Gastroesophageal sphincter (tissue), 4 donors: ENCODE results near the gene PJVK. TPM values are rescaled to one million over a fixed set of nuclear protein-coding genes. Genes with fewer than 3 reads are reported as not detected.

ENCODE experiments used
- ATAC-seq: fragments of 150-250 bp; one replicate; pipeline ENCODE4 v1.9.1; 2016; ENCODE audit warnings: mild to moderate bottlenecking, moderate library complexity
- H3K27ac ChIP-seq, 4 donors: fragments of 200-600 bp; sonication (generic) in 3 of 4; 1 replicate in 3 of 4; 2 replicates in 1 of 4; pipeline ENCODE4 v1.5.1; 2016 to 2019
- H3K27me3 ChIP-seq: fragments of 200-600 bp; sonication (generic); one replicate; pipeline ENCODE4 v1.5.1; 2019
- H3K36me3 ChIP-seq, 2 donors: fragments of 200-600 bp; sonication (generic); one replicate each; pipeline ENCODE4 v1.5.1; 2019; ENCODE audit warnings: control low read depth in 1 of 2
- H3K4me1 ChIP-seq, 3 donors: fragments of 200-600 bp; sonication (generic); 1 replicate in 2 of 3; 2 replicates in 1 of 3; pipeline ENCODE4 v1.5.1; 2016 to 2019; ENCODE audit warnings: control low read depth in 2 of 3
- H3K4me3 ChIP-seq, 2 donors: fragments of 200-600 bp; sonication (generic); one replicate each; pipeline ENCODE4 v1.5.1; 2019; ENCODE audit warnings: mild to moderate bottlenecking in 1 of 2, moderate library complexity in 1 of 2
- H3K9me3 ChIP-seq, 3 donors: fragments of 200-600 bp; sonication (generic); one replicate each; pipeline ENCODE4 v1.5.1; 2017 to 2019; ENCODE audit warnings: control low read depth in 2 of 3
- EP300 ChIP-seq: sonication (generic); formaldehyde crosslinking; IDR thresholded peaks from one replicate; pipeline ENCODE4 v1.6.1; 2017; ENCODE audit warnings: antibody characterized with exemption, mild to moderate bottlenecking
- POLR2A ChIP-seq, 2 donors: fragments of 450-650 bp; IDR thresholded peaks; one replicate each; pipeline ENCODE4 v1.6.1; 2017; ENCODE audit warnings: antibody characterized with exemption in 2 of 2, mild to moderate bottlenecking in 2 of 2, moderate library complexity in 1 of 2
- POLR2AphosphoS5 ChIP-seq: sonication (generic); formaldehyde crosslinking; IDR thresholded peaks from one replicate; pipeline ENCODE4 v1.6.1; 2017; ENCODE audit warnings: antibody characterized with exemption
- WGBS, 2 donors: methylation state at CpG; one replicate each; pipeline ENCODE4 v1.1.5; 2018; ENCODE audit warnings: low coverage in 1 of 2; 5-methylcytosine and 5-hydroxymethylcytosine counted together
- total RNA-seq, 4 donors: library from RNA; depleted of rRNA; stranded (reverse); fragments of >200 nt; gene quantifications; one replicate each; pipeline ENCODE4 v1.1.0, GENCODE V29; 2016
- TF ChIP-seq, protein P1 (sequence below), 4 experiments: fragments of 200-600 bp in 2 of 4; fragments of 450-650 bp in 2 of 4; sonication (generic) in 1 of 4; IDR thresholded peaks; one replicate each; pipeline ENCODE4 v1.5.1; 2017 to 2019; ENCODE audit warnings: antibody characterized with exemption in 4 of 4, mild to moderate bottlenecking in 2 of 4, moderate library complexity in 2 of 4

PJVK gene
- total RNA-seq, 4 donors from 2014 or later, result 2.9 to 4.7 (median 3.9) TPM

DNA sequence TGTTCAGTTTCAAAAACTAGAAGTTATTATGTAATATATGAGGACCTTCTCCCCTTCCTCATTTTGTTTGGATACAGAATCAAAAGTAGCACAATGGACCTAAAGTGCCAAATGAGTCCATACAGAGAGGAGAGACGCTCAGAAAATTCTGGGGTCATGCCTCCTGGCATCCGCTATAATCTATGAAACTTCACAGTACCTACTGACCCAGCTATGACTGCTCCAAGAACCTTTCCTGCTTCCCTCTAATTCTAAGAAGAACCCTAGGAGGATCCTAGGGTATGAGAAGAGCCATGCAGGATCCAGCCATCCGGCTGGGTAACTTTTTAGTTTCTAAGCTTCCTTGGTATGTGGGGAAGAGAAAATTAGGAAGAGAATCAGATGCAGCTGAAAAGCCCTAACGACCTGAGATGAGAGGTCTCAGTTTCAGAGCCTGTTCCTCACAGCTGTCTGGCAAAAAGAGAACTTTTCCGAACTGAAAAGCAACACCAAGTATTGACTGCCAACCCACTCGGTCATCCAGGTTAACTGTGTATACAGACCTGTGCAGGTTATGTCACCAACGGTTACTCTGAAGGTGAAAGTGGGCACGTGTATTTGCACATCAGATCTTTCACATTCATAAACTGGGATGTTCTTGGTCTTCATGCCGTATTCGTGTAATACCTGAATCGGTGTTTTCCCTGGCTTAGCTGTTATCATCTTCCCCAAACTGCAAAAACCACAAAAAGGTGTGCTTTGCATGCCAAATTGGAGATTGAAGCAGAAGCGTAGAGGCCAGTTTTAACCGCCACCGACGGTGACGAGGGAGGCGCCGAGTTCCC is 1.3 kb upstream of the PJVK start:
- peak overlapping the region; percentile 48 to 64 for H3K4me3 ChIP-seq
- no peaks in the 10 kb centered on the region for H3K27me3 ChIP-seq
- no peak for ATAC-seq
- H3K27ac ChIP-seq, result peak overlapping the region; percentile 75 to 96 (median 95)
- WGBS, 2 donors, result 8 to 12% methylated on average over 8 to 17 of the region's 18 CpGs
- peaks cover 0 to 32% of the 10 kb centered on the region in 2 donors for H3K36me3 ChIP-seq
- H3K9me3 ChIP-seq, result no peaks in the 10 kb centered on the region
- TF ChIP-seq POLR2A (IDR thresholded peaks at IDR 0.05), result no peak
- no peak for TF ChIP-seq POLR2AphosphoS5
- TF ChIP-seq EP300, result no peak
- TF ChIP-seq, protein P1, sequence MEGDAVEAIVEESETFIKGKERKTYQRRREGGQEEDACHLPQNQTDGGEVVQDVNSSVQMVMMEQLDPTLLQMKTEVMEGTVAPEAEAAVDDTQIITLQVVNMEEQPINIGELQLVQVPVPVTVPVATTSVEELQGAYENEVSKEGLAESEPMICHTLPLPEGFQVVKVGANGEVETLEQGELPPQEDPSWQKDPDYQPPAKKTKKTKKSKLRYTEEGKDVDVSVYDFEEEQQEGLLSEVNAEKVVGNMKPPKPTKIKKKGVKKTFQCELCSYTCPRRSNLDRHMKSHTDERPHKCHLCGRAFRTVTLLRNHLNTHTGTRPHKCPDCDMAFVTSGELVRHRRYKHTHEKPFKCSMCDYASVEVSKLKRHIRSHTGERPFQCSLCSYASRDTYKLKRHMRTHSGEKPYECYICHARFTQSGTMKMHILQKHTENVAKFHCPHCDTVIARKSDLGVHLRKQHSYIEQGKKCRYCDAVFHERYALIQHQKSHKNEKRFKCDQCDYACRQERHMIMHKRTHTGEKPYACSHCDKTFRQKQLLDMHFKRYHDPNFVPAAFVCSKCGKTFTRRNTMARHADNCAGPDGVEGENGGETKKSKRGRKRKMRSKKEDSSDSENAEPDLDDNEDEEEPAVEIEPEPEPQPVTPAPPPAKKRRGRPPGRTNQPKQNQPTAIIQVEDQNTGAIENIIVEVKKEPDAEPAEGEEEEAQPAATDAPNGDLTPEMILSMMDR (IDR thresholded peaks at IDR 0.05), result no peak
- H3K4me1 ChIP-seq, result peaks cover 3 to 35% (median 12%) of the 10 kb centered on the region in 3 donors

DNA sequence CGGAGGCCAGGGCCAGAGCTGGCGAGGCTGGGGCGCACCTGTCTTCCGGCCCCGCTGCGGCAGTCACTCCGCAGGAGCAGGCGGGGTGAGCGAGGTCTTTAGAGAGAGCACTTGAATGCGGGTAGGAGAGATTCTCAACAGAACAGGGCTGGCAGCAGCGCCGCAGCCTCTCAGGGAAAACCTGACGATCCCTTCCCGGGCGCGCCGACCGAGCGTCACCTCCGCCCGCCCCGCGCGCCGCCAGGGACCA is 729 bp upstream of the PJVK start:
- peaks cover 0 to 26% of the 10 kb centered on the region in 2 donors for H3K36me3 ChIP-seq
- H3K27ac ChIP-seq, result peak overlapping the region; percentile 75 to 96 (median 95)
- ATAC-seq, result no peak

DNA sequence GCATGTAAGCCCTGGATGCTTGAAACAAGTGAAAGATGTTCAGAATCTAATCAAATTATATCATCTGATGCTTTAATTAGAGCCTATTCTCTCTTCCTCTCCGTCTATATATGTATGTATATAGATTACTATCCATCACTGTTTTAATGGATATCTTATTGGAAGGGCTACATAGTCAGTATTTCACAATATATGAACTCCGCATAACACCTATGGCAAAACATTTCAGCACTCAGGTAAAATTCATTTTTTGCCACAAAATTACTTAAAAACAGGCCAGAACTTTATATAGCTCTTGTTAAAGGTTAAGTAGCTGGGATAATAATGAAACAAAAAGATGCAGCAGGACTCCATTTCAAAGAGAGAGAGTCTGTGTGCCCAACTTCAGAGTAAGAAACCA is 1.2 kb downstream of the PJVK start:
- 100% methylated on average over 2 of the region's 2 CpGs for WGBS, 2 donors
- H3K27me3 ChIP-seq, result no peaks in the 10 kb centered on the region
- H3K9me3 ChIP-seq, result no peaks in the 10 kb centered on the region
- H3K4me1 ChIP-seq, result peaks cover 3 to 35% (median 12%) of the 10 kb centered on the region in 3 donors
- no peak for ATAC-seq
- TF ChIP-seq POLR2A (IDR thresholded peaks at IDR 0.05) (no peak), POLR2AphosphoS5 (no peak), EP300 (no peak)
- TF ChIP-seq, protein P1 (IDR thresholded peaks at IDR 0.05), result no peak
- H3K27ac ChIP-seq, result peak overlapping the region in 3 of 4 donors; percentile 81 to 96 (median 94)
- peaks cover 0 to 9% of the 10 kb centered on the region in 2 donors for H3K36me3 ChIP-seq
- no peak overlapping the region for H3K4me3 ChIP-seq

More for the DNA sequence above, 729 bp upstream of the PJVK start:
- Histone ChIP-seq H3K9me3 (no peaks in the 10 kb centered on the region), H3K27me3 (no peaks in the 10 kb centered on the region), H3K4me3 (peak overlapping the region; percentile 48 to 64), H3K4me1 (peaks cover 3 to 35% (median 12%) of the 10 kb centered on the region in 3 donors)
- TF ChIP-seq EP300 (no peak), POLR2AphosphoS5 (no peak), POLR2A (IDR thresholded peaks at IDR 0.05) (no peak)
- TF ChIP-seq, protein P1 (IDR thresholded peaks at IDR 0.05), result no peak
- WGBS, 2 donors, result no CpG with 5 or more reads among the region's 25 CpGs

DNA sequence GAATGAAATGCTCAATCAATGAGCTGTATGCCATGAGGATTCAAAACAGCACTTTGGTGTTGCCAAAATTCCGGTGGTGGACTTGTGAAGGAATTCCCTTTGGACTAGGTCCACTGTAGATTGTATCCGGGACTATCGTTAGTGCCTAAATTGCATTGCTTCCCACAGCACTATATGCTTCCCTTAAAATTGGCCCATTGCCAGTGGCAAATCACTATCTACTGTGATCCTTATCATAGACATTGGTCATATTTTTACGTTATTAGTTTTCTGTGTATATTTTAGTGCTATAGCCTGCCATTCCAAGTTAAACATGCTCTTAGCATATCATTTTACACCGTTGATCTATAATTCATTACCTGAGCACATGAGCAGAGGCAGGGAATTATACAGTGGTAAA is 1.7 kb downstream of the PJVK start:
- Histone ChIP-seq H3K27me3 (no peaks in the 10 kb centered on the region), H3K36me3 (peaks cover 0 to 6% of the 10 kb centered on the region in 2 donors), H3K27ac (no peak overlapping the region), H3K4me3 (no peak overlapping the region), H3K4me1 (peaks cover 3 to 31% (median 12%) of the 10 kb centered on the region in 3 donors), H3K9me3 (no peaks in the 10 kb centered on the region)
- whole genome bisulfite sequencing, 2 donors, result 53 to 60% methylated on average over 5 of the region's 5 CpGs
- no peak for ATAC-seq
- TF ChIP-seq POLR2AphosphoS5 (no peak), EP300 (no peak), POLR2A (IDR thresholded peaks at IDR 0.05) (no peak)
- TF ChIP-seq, protein P1 (IDR thresholded peaks at IDR 0.05), result no peak

DNA sequence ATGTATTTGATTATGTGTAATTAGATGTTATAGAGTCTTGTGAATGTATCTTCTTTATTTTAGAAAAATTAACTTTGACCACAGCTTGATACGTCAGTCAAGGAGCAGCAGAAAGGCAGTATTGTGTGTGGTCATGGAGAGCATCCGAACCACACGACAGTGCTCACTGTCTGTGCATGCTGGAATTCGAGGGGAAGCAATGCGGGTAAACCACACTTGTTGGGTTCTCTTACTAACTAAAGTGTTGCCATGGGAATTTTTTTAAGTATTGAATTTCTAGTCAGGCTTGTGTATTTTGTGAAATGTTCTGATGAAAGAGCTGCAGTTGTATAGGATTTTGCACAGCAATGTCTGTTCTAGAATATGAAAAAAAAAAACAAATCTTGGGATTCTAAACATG is 4.8 kb downstream of the PJVK start:
- H3K36me3 ChIP-seq, result no peaks in the 10 kb centered on the region
- no peaks in the 10 kb centered on the region for H3K27me3 ChIP-seq
- H3K9me3 ChIP-seq, result no peaks in the 10 kb centered on the region
- no peak for TF ChIP-seq POLR2AphosphoS5
- TF ChIP-seq EP300, result no peak
- TF ChIP-seq, protein P1 (IDR thresholded peaks at IDR 0.05), result no peak
- WGBS, 2 donors, result 84 to 93% methylated on average over 5 of the region's 5 CpGs
- peaks cover 0 to 5% (median 0%) of the 10 kb centered on the region in 3 donors for H3K4me1 ChIP-seq
- H3K27ac ChIP-seq, result no peak overlapping the region
- H3K4me3 ChIP-seq, result no peak overlapping the region
- no peak for ATAC-seq
